GM19035 (cell line): ENCODE measurements around the gene ACO1.
A peak's percentile ranks its signal among the peaks of the same experiment; 100 is the strongest.

Source experiments
- ATAC-seq: cut with Tn5 transposase; IDR thresholded peaks from one replicate; pipeline ENCODE4 v1.9.1; 2021; ENCODE audit not compliant: unreplicated experiment

ACO1 gene

DNA sequence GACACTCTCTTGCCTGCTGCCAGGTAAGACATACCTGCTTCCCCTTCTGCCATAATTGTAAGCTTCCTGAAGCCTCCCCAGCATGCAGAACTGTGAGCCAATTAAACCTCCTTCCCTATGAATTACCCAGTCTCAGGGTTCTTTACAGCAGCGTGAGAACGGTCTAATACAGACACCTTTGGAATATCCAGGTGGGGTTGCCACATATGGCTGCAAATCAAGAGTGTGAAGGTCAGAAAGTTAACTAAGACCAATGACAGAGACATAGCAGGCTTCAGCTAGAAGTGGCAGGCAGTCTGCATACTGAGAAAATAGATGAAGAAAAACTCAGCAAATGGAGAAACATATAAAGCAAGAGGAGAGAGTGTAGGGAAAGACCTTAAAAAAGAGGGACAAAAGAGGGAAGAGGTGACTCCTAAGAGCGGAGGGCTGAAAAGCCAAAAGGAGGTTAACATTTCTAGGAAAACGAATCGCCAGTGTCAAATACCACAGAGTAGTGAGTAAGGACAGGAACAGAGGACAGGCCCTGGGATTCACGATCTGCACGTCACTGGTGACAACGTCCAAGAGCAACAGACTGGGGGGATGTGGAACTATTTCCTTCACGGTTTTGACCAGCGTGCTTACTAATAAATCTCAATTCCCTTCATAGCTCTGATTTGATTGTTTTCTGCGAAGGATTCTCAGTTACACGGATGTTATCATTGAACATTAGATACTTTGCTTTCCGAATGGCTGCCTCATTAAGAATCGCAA lies 1.7 kb upstream of the ACO1 start:
- no peak for ATAC-seq

DNA sequence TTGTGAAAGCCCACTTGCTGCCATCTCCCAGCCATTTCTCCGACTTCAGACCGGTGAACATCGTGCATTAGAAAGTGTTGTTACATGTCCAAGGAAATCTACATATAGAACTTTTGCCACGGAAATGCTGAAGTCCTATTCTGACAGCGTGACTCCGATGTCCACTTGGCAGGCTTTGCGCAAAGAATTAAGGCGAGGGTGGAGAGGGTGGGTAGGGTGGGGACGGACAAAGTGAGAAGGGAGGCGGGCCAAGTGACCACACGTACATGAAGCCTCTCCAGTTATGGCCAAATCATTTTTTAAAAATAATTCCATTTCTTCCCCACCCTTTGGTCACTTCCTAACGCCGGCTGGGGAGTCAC lies 460 bp upstream of the ACO1 start:
- ATAC-seq: no peak

DNA sequence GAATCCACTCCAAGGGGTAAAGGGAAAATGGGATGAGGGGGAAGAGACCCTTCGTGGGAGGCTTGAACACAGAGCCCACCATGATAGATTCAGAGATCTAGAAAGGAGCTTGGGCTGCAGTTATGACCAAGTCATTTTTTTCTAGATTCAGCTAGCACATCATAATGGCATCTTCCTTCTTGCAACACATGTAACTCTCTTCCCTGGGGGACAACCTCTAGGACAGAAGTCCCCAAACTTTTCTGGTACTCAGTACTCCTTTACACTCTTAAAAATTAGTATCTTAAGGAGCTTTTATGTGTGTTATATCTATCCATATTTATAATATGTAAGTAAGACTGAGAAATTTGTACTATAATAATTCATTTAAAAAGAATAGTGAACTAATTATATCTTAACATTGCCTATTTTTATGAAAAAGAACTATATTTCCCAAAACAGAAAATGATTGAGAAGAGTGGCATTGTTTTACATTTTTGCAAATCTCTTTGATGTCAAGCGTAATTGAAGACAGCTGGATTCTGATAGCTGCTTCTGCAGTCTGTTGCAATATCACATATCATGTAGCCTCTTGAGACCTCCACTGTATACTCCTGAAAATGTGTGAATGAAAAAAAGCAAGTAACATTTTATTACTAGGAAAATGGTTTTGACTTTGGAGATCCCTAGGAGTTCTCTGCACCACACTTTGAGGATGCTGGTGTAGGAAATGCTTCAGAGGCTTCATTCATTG lies 875 bp downstream of the ACO1 start:
- ATAC-seq: no peak

DNA sequence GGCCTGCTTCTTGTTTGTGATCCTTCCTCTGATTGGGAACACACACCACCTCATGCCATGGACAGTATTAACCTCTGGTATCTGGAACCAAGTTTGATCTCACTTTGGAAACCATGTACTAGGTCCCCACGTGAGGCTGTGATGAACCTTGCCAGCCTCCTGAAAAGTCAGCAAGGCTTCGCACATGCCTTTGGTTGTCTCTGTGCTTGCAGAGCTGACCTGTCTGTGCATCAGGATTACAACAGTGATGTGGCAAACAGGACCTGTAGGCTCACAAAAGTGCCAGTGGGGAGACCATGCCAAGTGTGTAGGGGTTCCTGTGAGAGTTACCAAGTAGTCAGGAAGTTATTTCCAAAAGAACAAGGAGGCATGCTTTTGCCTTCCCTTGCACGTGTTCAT lies 1.4 kb downstream of the ACO1 start:
- ATAC-seq: no peak

DNA sequence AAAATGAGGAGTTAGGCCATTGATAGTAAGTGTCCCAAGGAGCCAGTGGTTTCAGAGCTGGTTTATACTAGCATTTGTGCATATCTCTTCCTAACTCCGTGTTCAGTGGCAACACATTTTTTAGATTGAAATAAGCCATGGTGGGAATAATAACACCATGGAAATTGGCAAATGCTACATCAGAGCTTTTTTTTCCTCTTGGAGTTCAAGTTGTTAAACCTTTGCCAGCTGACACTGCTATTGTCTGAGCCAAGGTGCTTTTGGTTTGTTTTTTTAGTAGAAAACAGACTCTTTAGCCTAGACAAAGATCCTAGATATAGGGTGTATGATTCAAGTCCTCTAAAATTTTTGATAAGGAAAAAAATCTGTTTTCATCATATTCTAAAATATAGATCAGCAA lies 2.8 kb downstream of the ACO1 start:
- no peak for ATAC-seq

DNA sequence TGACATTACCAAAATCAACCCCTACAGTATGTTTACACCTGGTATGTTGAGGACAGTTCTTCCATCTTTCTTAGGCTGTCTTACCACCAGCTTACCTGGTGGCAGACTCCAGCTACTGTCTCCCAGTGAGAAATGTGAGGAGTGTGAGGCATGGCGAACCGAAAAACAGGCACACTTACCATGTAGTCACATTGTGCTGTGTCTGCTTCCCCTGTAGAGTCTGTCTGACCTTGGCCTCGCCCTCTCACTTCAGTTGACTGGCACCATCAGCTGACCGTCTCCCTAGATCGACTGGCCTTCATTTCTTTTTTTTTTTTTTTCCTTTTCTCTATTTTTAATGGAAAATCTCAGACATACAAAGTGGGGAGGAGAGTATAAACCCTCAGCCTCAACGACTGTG lies 4.9 kb downstream of the ACO1 start:
- ATAC-seq: no peak

DNA sequence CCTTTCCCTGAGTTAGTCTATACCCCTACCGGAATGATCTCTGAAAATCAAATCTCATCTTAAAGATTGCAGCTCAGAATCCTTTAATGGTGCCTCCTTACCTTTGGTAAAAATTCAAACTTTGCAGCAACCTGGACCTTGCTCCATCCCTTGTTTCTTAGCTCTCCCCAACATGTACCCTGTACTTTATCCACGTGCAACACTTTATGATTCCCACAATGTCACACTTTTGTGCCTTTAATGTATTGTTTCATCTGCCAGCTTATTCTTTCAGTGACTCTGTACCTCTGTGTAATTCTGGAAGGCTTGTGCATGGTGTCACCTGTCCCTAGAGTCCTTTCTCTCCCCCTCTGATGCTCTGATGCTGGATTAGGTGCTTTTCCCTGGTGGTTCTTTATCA lies 9.5 kb downstream of the ACO1 start:
- ATAC-seq: no peak

DNA sequence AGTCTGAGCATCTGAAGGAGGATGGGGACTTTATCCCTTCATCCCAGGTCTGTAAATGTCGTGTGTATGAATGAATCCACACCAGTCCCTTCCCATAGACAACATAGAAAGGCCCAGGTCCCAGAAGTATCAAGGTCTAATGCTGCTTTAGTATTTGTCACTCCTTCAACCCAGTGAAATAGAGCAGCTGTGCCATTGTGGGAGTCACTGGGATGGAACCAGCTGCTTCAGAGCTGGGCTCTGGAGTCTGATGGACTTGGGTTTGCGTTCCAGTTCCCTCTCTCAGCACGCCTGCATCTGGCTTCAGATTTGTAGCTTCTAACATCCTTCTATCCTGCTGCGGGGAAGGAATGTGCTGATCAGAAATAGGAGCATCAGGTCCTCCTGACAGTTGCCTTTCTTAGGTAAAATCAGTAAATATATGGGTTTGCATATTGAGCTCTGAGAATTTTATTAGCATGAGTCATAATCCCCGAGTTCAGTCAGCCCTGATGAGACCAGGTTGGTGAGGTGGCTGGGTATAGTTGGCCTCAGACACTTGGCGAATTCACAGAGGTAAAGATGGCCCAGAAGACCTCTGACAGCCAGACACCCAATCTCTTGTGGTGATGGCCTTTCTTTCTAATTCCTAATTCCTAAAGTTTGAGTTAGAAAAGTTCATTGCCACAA lies 10.1 kb downstream of the ACO1 start:
- ATAC-seq: no peak

DNA sequence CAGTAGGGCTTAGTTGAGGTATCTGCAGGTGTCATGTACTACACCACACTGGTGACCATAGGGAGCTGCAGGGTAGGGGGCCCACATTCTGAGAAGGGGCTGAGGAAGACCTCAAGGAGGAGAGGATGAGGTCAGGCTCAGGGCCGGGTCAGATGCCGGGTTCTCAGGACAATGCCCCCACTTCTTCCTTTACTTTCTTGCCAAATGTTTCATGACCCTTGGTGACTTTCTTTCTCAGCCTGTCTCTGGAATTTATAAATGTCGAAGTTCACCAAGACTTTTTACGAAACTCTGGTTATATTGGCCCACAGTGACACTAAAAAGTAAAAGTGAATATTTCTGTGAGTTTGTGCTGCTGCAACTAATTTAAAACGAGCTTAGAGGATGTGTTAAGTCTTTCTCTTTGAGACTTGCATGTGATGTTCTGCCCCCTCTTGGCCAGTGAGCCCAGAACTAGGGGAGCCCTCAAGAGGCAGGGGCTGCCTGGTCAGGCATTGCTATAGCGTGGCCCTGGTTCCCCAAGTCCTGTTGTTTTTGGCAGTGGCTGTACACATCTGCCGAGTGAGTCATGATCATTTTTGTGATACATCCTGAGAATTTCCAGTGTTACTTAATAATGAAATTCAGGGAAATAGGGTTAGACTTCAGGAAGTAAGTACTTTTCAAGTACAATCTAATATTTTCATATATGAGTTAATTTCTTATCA lies 11.2 kb downstream of the ACO1 start:
- ATAC-seq: no peak

DNA sequence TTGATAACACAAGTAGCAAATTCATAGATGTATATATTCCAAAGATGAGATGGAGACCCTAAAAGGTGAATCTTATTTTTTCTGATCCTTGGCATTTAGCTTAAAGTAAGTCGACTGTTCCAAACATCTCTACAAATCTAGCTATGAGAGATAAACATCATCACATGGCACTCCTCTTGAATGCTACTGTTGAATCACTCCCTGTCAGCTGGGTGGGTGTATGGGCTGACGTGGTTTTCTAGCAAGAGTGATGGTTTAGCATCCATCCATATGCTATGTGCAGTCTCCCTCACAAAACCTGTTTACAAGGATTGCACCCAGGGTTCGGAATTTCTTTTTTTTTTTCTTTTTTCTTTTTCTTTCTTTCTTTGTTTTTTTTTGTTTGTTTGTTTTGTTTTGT lies 13.8 kb downstream of the ACO1 start:
- no peak for ATAC-seq

DNA sequence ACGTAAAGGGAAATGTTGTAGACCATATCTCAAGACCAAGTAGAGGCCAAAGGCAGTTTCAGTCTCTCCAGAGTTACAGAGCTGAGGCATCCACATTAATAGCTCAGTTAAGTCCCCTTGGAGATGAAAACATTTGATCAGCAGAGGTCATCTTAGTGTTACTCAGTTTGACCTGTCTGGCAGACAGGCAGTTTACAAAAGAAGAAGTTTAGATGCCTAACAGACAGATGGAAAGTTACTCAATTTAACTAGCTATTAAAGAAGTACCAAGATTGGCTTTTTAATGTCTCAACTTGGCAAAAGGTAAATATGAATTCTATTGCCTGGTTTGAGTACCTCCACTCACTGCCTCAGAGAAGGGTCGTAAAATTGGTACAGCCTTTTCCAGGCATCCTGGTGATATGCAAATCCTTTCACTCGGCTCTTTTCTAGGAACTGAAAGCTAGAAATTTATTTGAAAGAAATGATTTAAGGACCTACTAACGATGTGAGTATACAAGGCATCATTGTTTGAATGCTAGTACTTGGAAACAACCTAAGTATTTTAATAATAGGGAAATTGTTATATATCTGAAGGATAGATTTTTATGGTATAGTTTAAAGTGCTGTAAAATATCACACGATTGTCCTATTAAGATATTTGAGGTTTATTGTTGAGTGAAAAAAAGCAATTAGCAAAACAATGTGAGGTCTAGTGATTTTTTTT lies 14.8 kb downstream of the ACO1 start:
- no peak for ATAC-seq

DNA sequence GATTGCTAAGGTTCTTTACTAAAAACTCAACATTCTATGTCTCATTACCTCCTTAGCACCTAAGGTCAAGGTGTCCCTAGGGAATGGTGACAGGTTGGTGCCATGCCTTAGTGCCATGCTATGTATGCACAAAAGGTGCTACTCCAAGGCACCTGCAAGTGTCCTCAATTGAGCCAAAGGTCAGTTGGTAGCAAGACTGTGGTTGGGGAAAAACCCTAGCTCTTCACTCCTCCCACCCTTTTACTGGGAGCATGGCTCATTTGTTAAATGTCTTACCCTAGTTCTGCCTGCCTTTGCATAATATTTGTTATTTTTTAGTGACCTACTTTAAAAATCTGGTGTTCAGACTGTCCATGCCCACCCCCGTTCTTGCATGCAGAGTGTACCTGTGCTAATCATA lies 17.0 kb downstream of the ACO1 start:
- peak; percentile 55 for ATAC-seq

DNA sequence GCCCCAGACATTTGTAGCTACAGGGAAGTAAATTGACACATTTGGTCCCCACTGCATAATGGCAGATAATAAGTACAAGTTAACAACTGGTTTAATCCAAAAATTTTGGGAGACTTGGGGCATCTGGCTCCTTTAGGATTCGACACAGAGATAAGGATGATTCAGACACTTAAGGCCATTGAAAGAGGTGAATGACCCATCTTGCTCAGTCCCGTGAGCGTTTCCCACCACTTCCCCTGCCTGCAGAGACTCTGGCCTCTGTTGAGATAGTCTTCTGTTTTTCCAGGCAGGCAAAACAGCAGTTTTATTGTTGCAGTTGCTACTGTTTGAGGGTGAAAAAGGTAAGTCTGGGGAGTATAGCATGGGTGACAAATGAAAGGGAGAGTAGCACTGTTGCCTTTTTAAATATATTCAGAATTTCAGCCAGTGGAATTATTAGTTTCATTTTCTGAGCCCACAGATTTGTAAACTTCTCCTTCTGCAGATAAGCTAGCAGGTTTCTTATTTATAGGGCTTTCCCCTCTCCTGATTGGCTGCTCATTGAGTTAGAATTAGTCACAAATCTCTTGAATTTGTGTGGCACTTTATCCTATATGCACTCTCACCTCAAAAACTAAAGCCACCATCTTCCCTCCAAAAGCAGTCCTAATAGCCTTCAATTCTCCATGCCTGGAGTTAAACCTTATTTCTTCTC lies 19.3 kb downstream of the ACO1 start:
- no peak for ATAC-seq

DNA sequence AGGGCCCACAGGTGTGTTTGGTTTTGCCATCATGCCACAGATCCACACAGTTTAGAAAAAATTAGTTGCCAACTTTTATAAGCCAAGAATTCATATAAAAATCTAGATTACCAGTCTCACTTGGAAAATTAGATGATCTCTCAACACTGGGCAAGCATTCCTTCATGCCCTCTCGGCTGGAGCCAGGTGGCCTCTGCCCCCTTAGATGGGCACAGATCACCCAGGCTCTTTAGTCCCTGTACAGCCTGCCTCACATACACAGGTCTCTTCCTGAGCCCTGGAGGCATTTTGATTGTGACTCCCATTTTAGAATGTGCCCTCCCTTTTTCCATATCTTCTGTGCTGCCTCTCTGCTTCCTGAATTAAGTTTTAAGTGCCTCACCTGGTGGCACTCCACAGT lies 20.0 kb downstream of the ACO1 start:
- ATAC-seq: no peak

DNA sequence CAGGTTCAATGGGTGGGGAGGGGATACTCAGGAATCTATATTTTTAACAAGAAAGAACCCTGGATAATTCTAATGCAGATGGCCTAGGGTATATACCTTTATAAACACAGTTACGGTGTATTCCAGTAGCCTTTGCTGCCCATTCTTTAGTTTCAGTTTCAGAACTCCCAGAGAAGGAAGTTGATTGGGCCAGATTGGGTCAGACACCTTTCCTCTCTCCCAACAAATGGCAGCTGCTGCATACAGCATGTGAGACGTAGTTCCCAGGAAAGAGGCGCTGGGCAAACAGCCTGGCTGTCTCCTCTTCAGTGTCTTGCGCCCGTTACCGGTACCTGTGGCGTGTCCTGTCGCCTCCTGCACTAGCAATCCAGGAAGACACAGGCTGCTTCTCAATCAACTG lies 20.4 kb downstream of the ACO1 start:
- no peak for ATAC-seq

DNA sequence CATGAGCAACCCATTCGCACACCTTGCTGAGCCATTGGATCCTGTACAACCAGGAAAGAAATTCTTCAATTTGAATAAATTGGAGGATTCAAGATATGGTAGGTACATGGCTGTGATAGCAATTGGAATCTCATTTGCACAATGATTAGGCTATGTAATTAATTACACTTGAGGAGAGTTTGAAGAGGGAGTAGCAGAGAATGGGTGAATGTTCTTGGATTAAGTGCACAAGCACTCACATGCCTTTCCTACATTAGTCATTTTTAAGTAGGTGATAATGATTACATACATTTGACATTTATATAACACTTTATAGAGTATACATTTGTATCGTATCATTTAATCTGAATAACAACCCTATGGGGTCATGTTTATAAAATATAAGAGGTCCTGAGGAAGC lies 21.1 kb downstream of the ACO1 start:
- no peak for ATAC-seq

DNA sequence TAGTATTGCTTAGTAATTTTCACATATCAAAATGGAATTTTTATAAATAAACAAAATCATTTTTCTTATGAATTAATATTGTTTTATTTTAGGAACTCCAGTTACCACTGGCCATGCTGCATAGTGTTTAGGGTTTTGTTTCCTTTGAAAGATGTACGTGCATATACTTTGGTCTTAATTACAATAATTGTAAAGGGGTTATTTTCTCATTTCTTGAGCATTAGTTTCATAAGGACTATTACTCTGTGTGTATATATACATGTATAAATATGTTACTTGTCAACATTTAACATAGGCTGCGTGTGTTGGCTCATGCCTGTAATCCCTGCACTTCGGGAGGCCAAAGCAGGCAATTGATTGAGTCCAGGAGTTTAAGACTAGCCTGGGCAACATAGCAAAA lies 21.6 kb downstream of the ACO1 start:
- ATAC-seq: no peak

DNA sequence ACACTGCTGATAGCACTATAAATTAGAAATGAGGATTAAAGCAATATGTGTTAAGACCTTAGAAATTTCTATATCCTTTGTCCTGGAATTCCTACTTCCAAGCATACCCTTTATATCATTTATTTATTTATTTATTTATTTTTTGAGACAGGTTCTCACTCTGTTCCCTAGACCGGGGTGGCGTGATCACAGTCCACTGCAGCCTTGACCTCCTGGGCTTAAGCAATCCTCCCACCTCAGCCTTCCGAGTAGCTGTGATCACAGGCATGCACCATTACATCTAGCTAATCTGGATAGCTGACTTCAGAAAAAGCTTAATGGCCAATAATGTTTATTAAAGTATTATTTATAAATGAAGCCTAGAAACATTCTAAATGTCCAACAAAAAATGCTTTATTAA lies 27.3 kb downstream of the ACO1 start:
- ATAC-seq: no peak

DNA sequence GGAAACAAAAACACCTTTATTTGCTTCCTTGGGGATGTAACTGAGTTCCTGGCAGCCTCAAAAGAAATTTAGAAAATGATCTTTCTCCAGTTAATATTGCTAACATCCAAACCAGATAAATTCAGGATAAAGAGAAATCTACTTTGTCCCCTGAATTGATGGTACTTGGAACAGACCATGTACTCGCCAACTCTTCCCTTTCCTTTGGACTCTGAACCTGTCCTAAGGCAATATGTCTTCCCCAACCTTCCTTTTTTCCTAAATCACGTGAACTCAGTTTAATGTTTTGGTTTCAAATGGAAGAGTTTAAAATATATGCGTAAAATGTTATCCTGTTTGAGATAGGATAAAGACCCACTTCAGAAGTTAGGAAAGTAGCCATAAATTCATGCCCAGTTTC lies 28.0 kb downstream of the ACO1 start:
- ATAC-seq: no peak

DNA sequence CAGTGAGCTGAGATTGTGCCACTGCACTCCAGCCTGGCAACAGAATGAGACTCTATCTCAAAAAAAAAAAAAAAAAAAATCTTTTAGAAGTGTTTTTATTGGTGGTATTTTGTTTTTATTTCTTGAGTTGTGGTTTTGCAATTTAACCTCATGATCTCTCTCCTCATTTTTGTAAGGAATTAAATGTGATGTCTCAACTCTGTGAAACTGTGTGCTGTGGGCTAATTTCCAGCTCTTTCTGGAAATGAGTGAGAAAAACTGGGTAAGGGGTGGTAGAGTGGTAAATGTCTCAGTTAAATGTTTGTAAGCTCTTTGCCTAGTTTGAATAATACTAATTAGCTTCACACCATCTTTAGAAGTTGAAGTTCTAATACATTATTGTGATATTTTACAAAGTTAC lies 29.0 kb downstream of the ACO1 start:
- ATAC-seq: no peak

DNA sequence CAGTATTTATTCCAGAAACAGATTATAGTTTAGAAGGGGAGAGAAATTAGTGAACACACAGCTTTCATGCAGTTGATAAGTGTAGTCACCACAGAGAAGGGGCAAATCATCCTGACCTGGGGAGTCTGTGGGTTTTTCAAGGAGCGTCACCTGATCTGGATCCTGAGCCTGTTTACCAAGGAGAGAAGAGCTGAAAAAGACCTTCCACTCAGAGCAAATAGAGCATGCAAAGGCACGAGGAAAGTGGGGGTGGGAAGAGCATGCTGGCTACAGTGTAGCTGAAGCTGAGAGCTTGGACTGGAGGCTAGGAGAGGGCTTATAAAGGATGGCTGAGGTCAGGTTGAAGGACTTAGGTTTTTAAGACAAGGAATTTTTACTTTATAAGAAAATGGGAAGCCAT lies 30.4 kb downstream of the ACO1 start:
- ATAC-seq: no peak
